GM21447 (cell line): Measurements from ENCODE around the gene RPP38.

Experiments used
- ATAC-seq: cut with Tn5 transposase; IDR thresholded peaks from one replicate; pipeline ENCODE4 v1.9.1; 2021; ENCODE audit not compliant: unreplicated experiment

Gene RPP38

GRCh38 chr10:15097011-15097812 is at the start of gene RPP38:
Gene RPP38 (plus strand): TSS chr10:15097355. CDS start chr10:15103315, 5,960 bp downstream.
- peak; percentile 86 for ATAC-seq

GRCh38 chr10:15049533-15049932 is 47.6 kb upstream of the RPP38 start:
- no peak for ATAC-seq

GRCh38 chr10:15052121-15052520 is 45.0 kb upstream of the RPP38 start:
- ATAC-seq: no peak

- ATAC-seq: no peak
Measured at GRCh38 chr10:15053061-15053460, 44.1 kb upstream of the RPP38 start.

- no peak for ATAC-seq
Measured at GRCh38 chr10:15058689-15059088, 38.5 kb upstream of the RPP38 start.

- no peak for ATAC-seq
Measured at GRCh38 chr10:15059914-15060313, 37.2 kb upstream of the RPP38 start.

GRCh38 chr10:15060638-15061037 is 36.5 kb upstream of the RPP38 start:
- no peak for ATAC-seq

GRCh38 chr10:15067154-15067553 is 30.0 kb upstream of the RPP38 start:
- peak; percentile 72 for ATAC-seq

GRCh38 chr10:15068802-15069201 is 28.4 kb upstream of the RPP38 start:
- ATAC-seq: no peak

- no peak for ATAC-seq
Measured at GRCh38 chr10:15069230-15069629, 27.9 kb upstream of the RPP38 start.

- no peak for ATAC-seq
Measured at GRCh38 chr10:15072358-15072757, 24.8 kb upstream of the RPP38 start.

- ATAC-seq: no peak
Measured at GRCh38 chr10:15075421-15075820, 21.7 kb upstream of the RPP38 start.

- no peak for ATAC-seq
Measured at GRCh38 chr10:15083674-15084501, 13.3 kb upstream of the RPP38 start.

GRCh38 chr10:15084502-15084922 is 12.6 kb upstream of the RPP38 start:
- no peak for ATAC-seq

GRCh38 chr10:15088428-15089261 is 8.5 kb upstream of the RPP38 start, which contains the start of gene ACBD7:
Gene ACBD7 (minus strand): TSS chr10:15088776. CDS start chr10:15088728, 48 bp downstream.
- ATAC-seq: peak; percentile 97

- ATAC-seq: no peak
Measured at GRCh38 chr10:15091418-15091817, 5.7 kb upstream of the RPP38 start.

GRCh38 chr10:15092855-15093408 is 4.2 kb upstream of the RPP38 start:
- no peak for ATAC-seq

GRCh38 chr10:15096661-15097010 is 519 bp upstream of the RPP38 start:
- peak; percentile 17 for ATAC-seq

- no peak for ATAC-seq
Measured at GRCh38 chr10:15099886-15100285, 2.7 kb downstream of the RPP38 start.

- ATAC-seq: no peak
Measured at GRCh38 chr10:15103513-15103912, 6.4 kb downstream of the RPP38 start.
